Kidney (tissue), 14 donors: Measurements from ENCODE around the gene HLA-DPB1. TPM values are rescaled to one million over a fixed set of nuclear protein-coding genes. Genes with fewer than 3 reads are reported as not detected.

Experiments used
- DNase-seq, 5 donors: peaks; one replicate each; pipeline ENCODE4 v3.0.0-alpha.2; 2013 to 2020
- FAIRE-seq: peaks from 2 replicates; lab custom pipeline; 2012; peaks lifted over from hg19 to GRCh38; lab: Jason Lieb, UNC
- H3K27ac ChIP-seq, 2 donors: one replicate each; pipeline ENCODE4 v1.7.0; 2013; ENCODE audit warnings: low read depth in 2 of 2, low read length in 2 of 2, inconsistent platforms in 1 of 2
- H3K27me3 ChIP-seq: one replicate; pipeline ENCODE4 v1.7.1; 2013; ENCODE audit warnings: low read length, inconsistent platforms; ENCODE audit not compliant: control insufficient read depth, insufficient read depth
- H3K36me3 ChIP-seq, 3 donors: one replicate each; pipeline versions ENCODE4 v1.7.0 to v1.7.1; 2013; ENCODE audit warnings: low read length in 3 of 3, control low read depth in 1 of 3, inconsistent platforms in 1 of 3; ENCODE audit not compliant: insufficient read depth in 3 of 3, control insufficient read depth in 2 of 3
- H3K4me1 ChIP-seq, 3 donors: one replicate each; pipeline versions ENCODE4 v1.7.0 to v1.7.1; 2013; ENCODE audit warnings: low read length in 3 of 3, inconsistent platforms in 1 of 3, low read depth in 1 of 3; ENCODE audit not compliant: control insufficient read depth in 2 of 3, insufficient read depth in 2 of 3
- H3K4me3 ChIP-seq, 3 donors: one replicate each; pipeline versions ENCODE4 v1.7.0 to v1.8.1; 2013; ENCODE audit warnings: low read length in 3 of 3, control low read depth in 1 of 3, inconsistent platforms in 1 of 3
- H3K9ac ChIP-seq, 3 donors: one replicate each; pipeline versions ENCODE4 v1.7.0 to v1.7.1; 2013; ENCODE audit warnings: low read length in 3 of 3, control low read depth in 1 of 3, inconsistent platforms in 1 of 3
- H3K9me3 ChIP-seq, 3 donors: one replicate each; pipeline versions ENCODE4 v1.7.0 to v1.7.1; 2013; ENCODE audit warnings: low read length in 3 of 3, control low read depth in 1 of 3, inconsistent platforms in 1 of 3; ENCODE audit not compliant: control insufficient read depth in 2 of 3, insufficient read depth in 1 of 3
- intact Hi-C: fragments of 100-400 bp; cut with DNase I; formaldehyde crosslinking; loops from one replicate; pipeline ENCODE4 v1.11.1; 2022
- polyA plus RNA-seq: library from polyadenylated mRNA; stranded (reverse); fragments of 350-450 nt; fragmentation: Illumina TruSeq; extraction: RNeasy Lipid Tissue Mini Kit (QIAGEN cat#74804); gene quantifications from one replicate; pipeline ENCODE4 v1.2.3, GENCODE V29; 2014; ENCODE audit warnings: low read depth, low replicate concordance; ENCODE audit not compliant: insufficient read depth
- total RNA-seq: library from RNA; stranded (reverse); fragmentation: NEBNext Ultra II Directional; extraction: Animal tissue kit (Norgen Biotek cat#: 25700); gene quantifications from one replicate; pipeline ENCODE4 v1.2.1, GENCODE V29; 2021
- TF ChIP-seq, protein P1 (sequence below): IDR thresholded peaks from 3 replicates; pipeline ENCODE4 v1.5.1; 2012; ENCODE audit warnings: mild to moderate bottlenecking, moderate library complexity, borderline replicate concordance; ENCODE audit not compliant: insufficient read depth; ENCODE audit errors: extremely low read depth
- donor health status: control.
- donor health status: control.
- donor health status: control.
- donor health status: control.
- donor health status: control.
- donor health status: DM: yes; HTN: yes; CAD: no.
- donor health status: Normal renal cell carcinoma (clear cell type).

Gene HLA-DPB1
- total and polyA plus RNA-seq, 2 donors from 2014 or later, result 141 to 181 TPM

DNA sequence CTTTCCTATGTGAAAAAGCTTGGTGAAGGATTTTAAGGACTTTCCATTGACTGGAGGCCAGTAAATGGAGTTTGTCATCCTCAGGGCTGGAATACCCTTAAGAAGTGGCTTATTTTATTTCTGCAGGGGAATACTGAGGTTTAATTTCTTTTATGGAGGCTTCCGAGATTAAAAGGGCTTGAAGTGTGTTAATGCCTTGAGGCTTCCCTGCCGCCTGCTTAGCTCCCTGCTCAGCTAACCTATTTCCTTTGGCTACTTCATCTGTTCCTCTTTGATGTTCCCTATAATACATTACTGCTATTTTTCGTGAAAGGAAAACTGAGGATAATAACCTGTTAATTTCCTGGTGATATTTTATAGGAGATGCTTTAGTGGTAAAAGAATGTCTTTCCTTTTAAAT, 44.2 kb downstream of the HLA-DPB1 start:
- H3K9me3 ChIP-seq, result peaks cover 0 to 11% (median 0%) of the 10 kb centered on the region in 3 donors
- peaks cover 3% of the 10 kb centered on the region for H3K27me3 ChIP-seq
- H3K9ac ChIP-seq, result no peak overlapping the region
- TF ChIP-seq, protein P1, sequence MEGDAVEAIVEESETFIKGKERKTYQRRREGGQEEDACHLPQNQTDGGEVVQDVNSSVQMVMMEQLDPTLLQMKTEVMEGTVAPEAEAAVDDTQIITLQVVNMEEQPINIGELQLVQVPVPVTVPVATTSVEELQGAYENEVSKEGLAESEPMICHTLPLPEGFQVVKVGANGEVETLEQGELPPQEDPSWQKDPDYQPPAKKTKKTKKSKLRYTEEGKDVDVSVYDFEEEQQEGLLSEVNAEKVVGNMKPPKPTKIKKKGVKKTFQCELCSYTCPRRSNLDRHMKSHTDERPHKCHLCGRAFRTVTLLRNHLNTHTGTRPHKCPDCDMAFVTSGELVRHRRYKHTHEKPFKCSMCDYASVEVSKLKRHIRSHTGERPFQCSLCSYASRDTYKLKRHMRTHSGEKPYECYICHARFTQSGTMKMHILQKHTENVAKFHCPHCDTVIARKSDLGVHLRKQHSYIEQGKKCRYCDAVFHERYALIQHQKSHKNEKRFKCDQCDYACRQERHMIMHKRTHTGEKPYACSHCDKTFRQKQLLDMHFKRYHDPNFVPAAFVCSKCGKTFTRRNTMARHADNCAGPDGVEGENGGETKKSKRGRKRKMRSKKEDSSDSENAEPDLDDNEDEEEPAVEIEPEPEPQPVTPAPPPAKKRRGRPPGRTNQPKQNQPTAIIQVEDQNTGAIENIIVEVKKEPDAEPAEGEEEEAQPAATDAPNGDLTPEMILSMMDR, result no peak
- no peaks in the 10 kb centered on the region for H3K4me1 ChIP-seq
- intact Hi-C loops, result no loop called here
- no peaks in the 10 kb centered on the region for H3K36me3 ChIP-seq
- FAIRE-seq, result no peak
- DNase-seq, result no peak
- no peak overlapping the region for H3K27ac ChIP-seq
- H3K4me3 ChIP-seq, result no peak overlapping the region

GRCh38 chr6:33123181-33123580, 47.4 kb downstream of the HLA-DPB1 start:
- no peak for FAIRE-seq
- intact Hi-C loops, result no loop called here

DNA sequence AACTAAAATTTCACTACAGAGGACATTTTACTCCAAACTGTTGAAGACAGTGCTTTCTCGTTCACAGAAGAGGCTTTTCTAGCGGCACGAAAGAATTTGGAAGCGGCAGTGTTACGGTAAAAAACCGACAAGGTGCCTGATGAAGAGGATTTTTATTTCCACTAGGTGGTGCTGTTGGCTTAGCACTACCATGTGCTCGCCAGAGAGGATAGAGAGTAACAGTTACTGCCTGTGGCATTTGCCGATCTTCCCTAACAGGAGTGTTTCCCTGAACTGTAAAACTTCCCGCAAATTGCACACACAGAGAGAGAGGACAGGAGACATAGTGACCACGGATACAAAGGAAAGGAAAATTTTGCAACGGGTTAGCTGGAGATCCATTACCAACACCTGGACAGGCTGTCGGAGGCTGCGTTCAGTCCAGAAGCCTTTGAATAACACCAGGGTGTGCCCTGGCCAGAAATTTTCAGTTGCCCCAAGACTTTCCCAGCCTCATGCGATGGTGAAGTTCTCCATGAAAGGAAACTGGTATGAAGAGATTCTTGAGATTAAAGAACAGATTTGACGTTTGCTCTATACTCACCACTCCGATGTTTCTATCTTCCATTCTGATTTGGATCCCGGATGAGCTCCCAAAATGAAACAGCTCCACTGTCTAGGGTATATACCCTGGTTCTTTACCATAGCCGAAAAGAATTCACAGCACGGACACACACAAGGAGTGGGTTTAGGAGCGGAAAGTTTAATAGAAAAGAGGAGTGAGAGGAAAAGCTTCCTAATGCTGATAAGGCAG, 48.1 kb downstream of the HLA-DPB1 start:
- no peaks in the 10 kb centered on the region for H3K4me1 ChIP-seq
- intact Hi-C loops, result no loop called here
- H3K9ac ChIP-seq, result no peak overlapping the region
- no peaks in the 10 kb centered on the region for H3K27me3 ChIP-seq
- peaks cover 0 to 11% (median 0%) of the 10 kb centered on the region in 3 donors for H3K9me3 ChIP-seq
- TF ChIP-seq, protein P1, result no peak
- no peak overlapping the region for H3K27ac ChIP-seq
- DNase-seq (peak in 1 of 5 donors; percentile 14), FAIRE-seq (no peak)
- no peak overlapping the region for H3K4me3 ChIP-seq
- H3K36me3 ChIP-seq, result no peaks in the 10 kb centered on the region

More at GRCh38 chr6:33123181-33123580, 47.4 kb downstream of the HLA-DPB1 start:
- Histone ChIP-seq H3K27ac (no peak overlapping the region), H3K36me3 (no peaks in the 10 kb centered on the region), H3K4me3 (no peak overlapping the region), H3K9me3 (peaks cover 0 to 11% (median 0%) of the 10 kb centered on the region in 3 donors), H3K9ac (no peak overlapping the region), H3K4me1 (no peaks in the 10 kb centered on the region), H3K27me3 (no peaks in the 10 kb centered on the region)
- TF ChIP-seq, protein P1, result no peak
- no peak for DNase-seq
